IPS-NIHi7 (cell line): ENCODE measurements around the gene CSH1.
"Not testable (repeated sequence)": the region's sequence is repeated elsewhere in the genome, so short reads cannot be mapped to it uniquely, and the experiment has no call there.

Experiments
- DNase-seq: peaks from one replicate; pipeline ENCODE4 v3.0.0; 2012; ENCODE audit warnings: mixed read lengths; ENCODE audit errors: extremely low spot score

CSH1 gene

GRCh38 chr17:63896524-63897354, at the start of gene CSH1:
TSS of gene CSH1 (minus strand) at chr17:63896574. CDS start at chr17:63896511, 63 bp downstream.
- DNase-seq, result not testable (repeated sequence)

- no peak for DNase-seq
Measured at GRCh38 chr17:63945784-63946439, 49.5 kb upstream of the CSH1 start.

GRCh38 chr17:63944736-63945499, 48.5 kb upstream of the CSH1 start:
- no peak for DNase-seq

- no peak for DNase-seq
Measured at GRCh38 chr17:63943745-63944144, 47.4 kb upstream of the CSH1 start.

GRCh38 chr17:63942309-63942985, 46.1 kb upstream of the CSH1 start:
- no peak for DNase-seq

GRCh38 chr17:63941751-63942150, 45.4 kb upstream of the CSH1 start:
- no peak for DNase-seq

GRCh38 chr17:63941162-63941561, 44.8 kb upstream of the CSH1 start:
- DNase-seq, result no peak

GRCh38 chr17:63940584-63940983, 44.2 kb upstream of the CSH1 start:
- DNase-seq, result no peak

- DNase-seq, result no peak
Measured at GRCh38 chr17:63939884-63940283, 43.5 kb upstream of the CSH1 start.

- DNase-seq, result no peak
Measured at GRCh38 chr17:63939401-63939800, 43.0 kb upstream of the CSH1 start.

- DNase-seq, result no peak
Measured at GRCh38 chr17:63937920-63938319, 41.5 kb upstream of the CSH1 start.

- DNase-seq, result no peak
Measured at GRCh38 chr17:63937319-63937718, 40.9 kb upstream of the CSH1 start.

GRCh38 chr17:63934183-63935112, 38.1 kb upstream of the CSH1 start:
- DNase-seq, result no peak

GRCh38 chr17:63933598-63933997, 37.2 kb upstream of the CSH1 start:
- no peak for DNase-seq

- no peak for DNase-seq
Measured at GRCh38 chr17:63932721-63933120, 36.3 kb upstream of the CSH1 start.

- no peak for DNase-seq
Measured at GRCh38 chr17:63931981-63932561, 35.7 kb upstream of the CSH1 start, which contains the start of gene CD79B. TSS of gene CD79B (minus strand) at chr17:63932331. CDS start at chr17:63932261, 70 bp downstream.

GRCh38 chr17:63930951-63931575, 34.7 kb upstream of the CSH1 start:
- DNase-seq, result peak; percentile 84

GRCh38 chr17:63929860-63930766, 33.7 kb upstream of the CSH1 start:
- DNase-seq, result no peak
